H9 (cell line): ENCODE data around the gene STMN3. TPM values are rescaled to one million over a fixed set of nuclear protein-coding genes. Genes with fewer than 3 reads are reported as not detected.

ENCODE experiments used
- DNase-seq: peaks from one replicate; pipeline ENCODE4 v3.0.0-alpha.2; 2017
- H2AFZ ChIP-seq: one replicate; pipeline ENCODE4 v1.6.1; 2013; ENCODE audit warnings: mild to moderate bottlenecking, low read length, control low read depth, moderate library complexity
- H2AK5ac ChIP-seq: 2 replicates; pipeline ENCODE4 v1.6.1; 2013; ENCODE audit warnings: low read length, control low read depth, mixed read lengths; ENCODE audit not compliant: insufficient read length
- H2BK120ac ChIP-seq: one replicate; pipeline ENCODE4 v1.6.1; 2013; ENCODE audit warnings: low read depth, mild to moderate bottlenecking, low read length, control low read depth, inconsistent platforms; ENCODE audit not compliant: poor library complexity, severe bottlenecking
- H2BK12ac ChIP-seq: 2 replicates; pipeline ENCODE4 v1.6.1; 2013; ENCODE audit warnings: low read length, control low read depth, mixed read lengths, low read depth; ENCODE audit not compliant: insufficient read length
- H2BK15ac ChIP-seq: 2 replicates; pipeline ENCODE4 v1.6.1; 2013; ENCODE audit warnings: low read depth, low read length, control low read depth
- H2BK20ac ChIP-seq: one replicate; pipeline ENCODE4 v1.6.1; 2013; ENCODE audit warnings: low read depth, mild to moderate bottlenecking, low read length, control low read depth, inconsistent platforms; ENCODE audit not compliant: poor library complexity, severe bottlenecking
- H2BK5ac ChIP-seq: 2 replicates; pipeline ENCODE4 v1.6.1; 2013; ENCODE audit warnings: low read length, control low read depth, mixed read lengths; ENCODE audit not compliant: insufficient read length
- H3K14ac ChIP-seq: 2 replicates; pipeline ENCODE4 v1.6.1; 2013; ENCODE audit warnings: low read length, control low read depth; ENCODE audit not compliant: insufficient read depth
- H3K18ac ChIP-seq: 2 replicates; pipeline ENCODE4 v1.6.1; 2013; ENCODE audit warnings: low read depth, mild to moderate bottlenecking, mixed read lengths, low read length, control low read depth; ENCODE audit not compliant: insufficient read length
- H3K23ac ChIP-seq: 2 replicates; pipeline ENCODE4 v1.6.1; 2013; ENCODE audit warnings: low read length, control low read depth, mixed read lengths, low read depth; ENCODE audit not compliant: insufficient read length
- H3K23me2 ChIP-seq: 2 replicates; pipeline ENCODE4 v1.6.1; 2013; ENCODE audit warnings: low read depth, mild to moderate bottlenecking, mixed read lengths, low read length, control low read depth; ENCODE audit not compliant: insufficient read length, poor library complexity, severe bottlenecking
- H3K27ac ChIP-seq: 2 replicates; pipeline ENCODE4 v1.5.1; 2013; ENCODE audit warnings: low read length, control low read depth, mixed read lengths, low read depth; ENCODE audit not compliant: insufficient read length
- H3K27me3 ChIP-seq: 2 replicates; pipeline ENCODE4 v1.6.1; 2013; ENCODE audit warnings: low read length, control low read depth, inconsistent platforms; ENCODE audit not compliant: insufficient read depth
- H3K4ac ChIP-seq: 2 replicates; pipeline ENCODE4 v1.6.1; 2013; ENCODE audit warnings: low read depth, mild to moderate bottlenecking, control low read depth, inconsistent platforms, low read length, moderate library complexity
- H3K4me1 ChIP-seq: 2 replicates; pipeline ENCODE4 v1.6.1; 2013; ENCODE audit warnings: low read length, control low read depth, inconsistent platforms; ENCODE audit not compliant: insufficient read depth
- H3K4me2 ChIP-seq: 2 replicates; pipeline ENCODE4 v1.6.1; 2013; ENCODE audit warnings: low read length, control low read depth, mixed read lengths; ENCODE audit not compliant: insufficient read length, insufficient read depth
- H3K56ac ChIP-seq: 2 replicates; pipeline ENCODE4 v1.6.1; 2013; ENCODE audit warnings: low read depth, mild to moderate bottlenecking, mixed read lengths, low read length, control low read depth; ENCODE audit not compliant: insufficient read length
- H3K79me1 ChIP-seq: 2 replicates; pipeline ENCODE4 v1.6.1; 2013; ENCODE audit warnings: low read depth, mild to moderate bottlenecking, moderate library complexity, low read length, control low read depth, inconsistent platforms; ENCODE audit not compliant: insufficient read depth, poor library complexity, severe bottlenecking
- H3K79me2 ChIP-seq: 2 replicates; pipeline ENCODE4 v1.6.1; 2013; ENCODE audit warnings: low read length, control low read depth, inconsistent platforms; ENCODE audit not compliant: insufficient read depth
- H3K9ac ChIP-seq: 2 replicates; pipeline ENCODE4 v1.6.1; 2013; ENCODE audit warnings: low read length, control low read depth, mixed read lengths; ENCODE audit not compliant: insufficient read length; ENCODE audit errors: extremely low read depth
- H3K9me3 ChIP-seq: one replicate; pipeline ENCODE4 v1.6.1; 2013; ENCODE audit warnings: low read depth, low read length, inconsistent platforms; ENCODE audit not compliant: control insufficient read depth
- H3T11ph ChIP-seq: one replicate; pipeline ENCODE4 v1.6.1; 2013; ENCODE audit warnings: mild to moderate bottlenecking, low read length, control low read depth, inconsistent platforms
- H4K20me1 ChIP-seq: one replicate; pipeline ENCODE4 v1.6.1; 2013; ENCODE audit not compliant: control insufficient read depth, insufficient read length, insufficient read depth
- H4K5ac ChIP-seq: 2 replicates; pipeline ENCODE4 v1.6.1; 2013; ENCODE audit warnings: low read depth, mild to moderate bottlenecking, mixed read lengths, low read length, control low read depth; ENCODE audit not compliant: insufficient read length
- H4K8ac ChIP-seq: replicated peaks from 2 replicates; pipeline ENCODE4 v1.6.1; 2013; ENCODE audit warnings: low read length, control low read depth, mixed read lengths, low read depth; ENCODE audit not compliant: insufficient read length
- H4K91ac ChIP-seq: 2 replicates; pipeline ENCODE4 v1.6.1; 2013; ENCODE audit warnings: low read depth, mild to moderate bottlenecking, moderate library complexity, mixed read lengths, low read length, control low read depth; ENCODE audit not compliant: insufficient read length
- H3K27ac Mint-ChIP-seq, 3 experiments: 2 replicates in 2 of 3; 3 replicates in 1 of 3; pipeline ENCODE4 v1.8.0; 2020 to 2021; ENCODE audit warnings: mixed read lengths in 3 of 3, mild to moderate bottlenecking in 1 of 3, moderate library complexity in 1 of 3
- H3K27me3 Mint-ChIP-seq: 2 replicates; pipeline ENCODE4 v1.8.0; 2021; ENCODE audit warnings: low read depth, mild to moderate bottlenecking, moderate library complexity, mixed read lengths
- H3K36me3 Mint-ChIP-seq, 3 experiments: 2 replicates in 2 of 3; 3 replicates in 1 of 3; pipeline ENCODE4 v1.8.0; 2020 to 2021; ENCODE audit warnings: low read depth in 3 of 3, mixed read lengths in 3 of 3; ENCODE audit not compliant: insufficient read depth in 1 of 3
- H3K4me1 Mint-ChIP-seq, 2 experiments: 2 replicates each; pipeline ENCODE4 v1.8.0; 2020; ENCODE audit warnings: mixed read lengths in 2 of 2
- H3K4me3 Mint-ChIP-seq, 2 experiments: 2 replicates in 1 of 2; 3 replicates in 1 of 2; pipeline ENCODE4 v1.8.0; 2020 to 2021; ENCODE audit warnings: mild to moderate bottlenecking in 2 of 2, mixed read lengths in 2 of 2, moderate library complexity in 1 of 2
- H3K9me3 Mint-ChIP-seq, 2 experiments: 2 replicates in 1 of 2; 3 replicates in 1 of 2; pipeline ENCODE4 v1.8.0; 2020; ENCODE audit warnings: mild to moderate bottlenecking in 2 of 2, mixed read lengths in 2 of 2, moderate library complexity in 1 of 2
- CTCF ChIP-seq: fragments of 200-600 bp; sonication (generic); conservative IDR thresholded peaks from 3 replicates; pipeline ENCODE4 v1.8.0; 2021; ENCODE audit warnings: antibody characterized with exemption, mild to moderate bottlenecking
- WGBS: extraction: QIAGEN DNeasy Blood & Tissue Kit; methylation state at CpG from one replicate; pipeline ENCODE4 v1.1.7; 2013; ENCODE audit warnings: missing lambda C conversion rate, low lambda C conversion rate, mixed read lengths; ENCODE audit not compliant: insufficient read length; ENCODE audit errors: extremely low coverage; 5-methylcytosine and 5-hydroxymethylcytosine counted together
- total RNA-seq: library from RNA; stranded (reverse); gene quantifications from 2 replicates; pipeline ENCODE4 v1.2.1, GENCODE V29; 2021

STMN3 gene
- total RNA-seq, 1 experiment from 2014 or later, result 54.0 TPM

GRCh38 chr20:63624486-63624885 is 28.7 kb downstream of the STMN3 start:
- H3K9me3 ChIP-seq, result no peaks in the 10 kb centered on the region
- H2AK5ac ChIP-seq, result no peak overlapping the region
- H3K4me3 Mint-ChIP-seq, result peak overlapping the region in 1 of 2 experiments; percentile 14; a peak in 1 of 5 replicates
- peaks cover 3% of the 10 kb centered on the region; the same call in 1 of the 2 replicates for H3K79me2 ChIP-seq
- no peak overlapping the region for H3K56ac ChIP-seq
- no peak overlapping the region for H3T11ph ChIP-seq
- H3K9me3 Mint-ChIP-seq, result no peaks in the 10 kb centered on the region
- TF ChIP-seq CTCF, result no peak
- H3K23me2 ChIP-seq, result peaks cover 10% of the 10 kb centered on the region
- no peak overlapping the region for H4K8ac ChIP-seq
- H3K9ac ChIP-seq, result no peak overlapping the region
- H2AFZ ChIP-seq, result no peak overlapping the region
- H3K4me2 ChIP-seq, result no peak overlapping the region
- H3K36me3 Mint-ChIP-seq, result peaks cover 0 to 7% (median under 1%) of the 10 kb centered on the region in 3 experiments; a peak in 4 of 7 replicates
- peaks cover 23 to 26% of the 10 kb centered on the region in 2 experiments for H3K4me1 Mint-ChIP-seq
- no peaks in the 10 kb centered on the region for H3K27me3 ChIP-seq
- no peak overlapping the region for H4K5ac ChIP-seq
- no CpG with 5 or more reads among the region's 15 CpGs for WGBS
- H3K27ac ChIP-seq, result no peak overlapping the region
- DNase-seq, result no peak
- no peak overlapping the region for H2BK15ac ChIP-seq
- no peaks in the 10 kb centered on the region; the same call in 1 of the 2 replicates for H3K4me1 ChIP-seq
- H3K23ac ChIP-seq, result no peak overlapping the region
- H3K18ac ChIP-seq, result no peak overlapping the region
- H4K20me1 ChIP-seq, result no peaks in the 10 kb centered on the region
- no peaks in the 10 kb centered on the region; the same call in 1 of the 2 replicates for H3K27me3 Mint-ChIP-seq
- no peak overlapping the region for H2BK120ac ChIP-seq
- no peak overlapping the region for H2BK20ac ChIP-seq
- peaks cover 4% of the 10 kb centered on the region for H3K79me1 ChIP-seq
- H3K14ac ChIP-seq, result no peak overlapping the region
- H2BK12ac ChIP-seq, result no peak overlapping the region
- H3K27ac Mint-ChIP-seq, result peak overlapping the region in 2 of 3 experiments; percentile 68 to 82; a peak in 3 of 7 replicates
- no peak overlapping the region for H4K91ac ChIP-seq
- H3K4ac ChIP-seq, result no peak overlapping the region
- H2BK5ac ChIP-seq, result no peak overlapping the region
